OCI-LY1 (cell line): ENCODE results near the gene H3-3A.
A peak's percentile ranks its signal among the peaks of the same experiment; 100 is the strongest.

Experiments
- H2AFZ ChIP-seq: fragments of 200-600 bp; sonication (generic), shearing (Covaris generic); 2 replicates; pipeline ENCODE4 v1.6.0; 2014; ENCODE audit warnings: antibody characterized with exemption, mild to moderate bottlenecking, low read length
- H3F3A ChIP-seq: fragments of 200-600 bp; sonication (generic), shearing (Covaris generic); 2 replicates; pipeline ENCODE4 v1.6.0; 2014; ENCODE audit warnings: mild to moderate bottlenecking, antibody characterized with exemption, low read length, moderate library complexity; ENCODE audit not compliant: insufficient read depth
- H3K27ac ChIP-seq: fragments of 200-600 bp; sonication (generic); 2 replicates; pipeline ENCODE4 v1.5.1; 2014; ENCODE audit warnings: low read length, mixed run types, mild to moderate bottlenecking, low read depth; ENCODE audit not compliant: poor library complexity, severe bottlenecking
- H3K27me3 ChIP-seq: fragments of 200-600 bp; sonication (generic); 2 replicates; pipeline ENCODE4 v1.6.0; 2014; ENCODE audit warnings: antibody characterized with exemption, mild to moderate bottlenecking, low read length, moderate library complexity; ENCODE audit not compliant: insufficient read depth
- H3K36me3 ChIP-seq: fragments of 200-600 bp; sonication (generic); 2 replicates; pipeline ENCODE4 v1.6.1; 2014; ENCODE audit warnings: mild to moderate bottlenecking, antibody characterized with exemption, low read length, moderate library complexity, mixed read lengths; ENCODE audit not compliant: insufficient read depth
- H3K4me1 ChIP-seq: fragments of 200-600 bp; sonication (generic); 2 replicates; pipeline ENCODE4 v1.5.1; 2014; ENCODE audit warnings: mild to moderate bottlenecking, low read length, moderate library complexity; ENCODE audit not compliant: insufficient read depth, severe bottlenecking
- H3K4me2 ChIP-seq: fragments of 200-600 bp; sonication (generic), shearing (Covaris generic); 2 replicates; pipeline ENCODE4 v1.6.1; 2014; ENCODE audit warnings: low read length
- H3K4me3 ChIP-seq: fragments of 200-600 bp; sonication (generic); 2 replicates; pipeline ENCODE4 v1.5.1; 2014; ENCODE audit warnings: low read length, low read depth, mild to moderate bottlenecking, mixed read lengths; ENCODE audit not compliant: poor library complexity, severe bottlenecking
- H3K79me2 ChIP-seq: fragments of 200-600 bp; shearing (Covaris generic); 2 replicates; pipeline ENCODE4 v1.6.1; 2016; ENCODE audit warnings: mixed run types, low read length, mixed read lengths; ENCODE audit not compliant: insufficient read depth
- H3K9ac ChIP-seq: fragments of 200-600 bp; sonication (generic), shearing (Covaris generic); 2 replicates; pipeline ENCODE4 v1.6.1; 2014; ENCODE audit warnings: mild to moderate bottlenecking, low read length, mixed read lengths
- H3K9me2 ChIP-seq: fragments of 200-600 bp; sonication (generic), shearing (Covaris generic); 2 replicates; pipeline ENCODE4 v1.6.1; 2014; ENCODE audit warnings: low read depth, mild to moderate bottlenecking, low read length, mixed read lengths
- H3K9me3 ChIP-seq: fragments of 200-600 bp; shearing (Covaris generic); 2 replicates; pipeline ENCODE4 v1.6.1; 2014; ENCODE audit warnings: low read length, mixed read lengths
- H4K20me1 ChIP-seq: fragments of 200-600 bp; sonication (generic), shearing (Covaris generic); 2 replicates; pipeline ENCODE4 v1.6.0; 2016; ENCODE audit warnings: mild to moderate bottlenecking, low read length; ENCODE audit not compliant: insufficient read depth
- CTCF ChIP-seq: fragments of 200-600 bp; sonication (generic), shearing (Covaris generic); IDR thresholded peaks from 2 replicates; pipeline ENCODE4 v1.5.1; 2017; ENCODE audit warnings: mild to moderate bottlenecking, antibody characterized with exemption, low read length, moderate library complexity, mixed read lengths
- EZH2 ChIP-seq: fragments of 200-600 bp; sonication (generic), shearing (Covaris generic); IDR thresholded peaks from 2 replicates; pipeline ENCODE4 v1.8.0; 2017; ENCODE audit warnings: borderline replicate concordance, mixed run types, mild to moderate bottlenecking, antibody characterized with exemption, low read length, moderate library complexity, mixed read lengths

Gene H3-3A

GRCh38 chr1:226062558-226063223, at the start of gene H3-3A:
Gene H3-3A (plus strand): TSS chr1:226062716. CDS start chr1:226064352, 1,636 bp downstream.
- Histone ChIP-seq H3F3A (no peaks in the 10 kb centered on the region), H3K4me1 (peaks cover 37% of the 10 kb centered on the region), H4K20me1 (peaks cover 16% of the 10 kb centered on the region), H3K36me3 (peaks cover 45% of the 10 kb centered on the region), H3K4me2 (peak within 1 kb of the TSS; percentile 99), H3K9ac (peak within 1 kb of the TSS; percentile 98), H3K79me2 (peaks cover 48% of the 10 kb centered on the region), H3K9me2 (no peaks in the 10 kb centered on the region), H3K9me3 (no peaks in the 10 kb centered on the region), H3K27me3 (no peaks in the 10 kb centered on the region), H3K27ac (peak within 1 kb of the TSS; percentile 95), H3K4me3 (peak within 1 kb of the TSS; percentile 93), H2AFZ (peak within 1 kb of the TSS; percentile 21; the same call in 1 of the 2 replicates)
- TF ChIP-seq EZH2, result no peak

- H3K27me3 ChIP-seq, result no peaks in the 10 kb centered on the region; the same call in 1 of the 2 replicates
- no peaks in the 10 kb centered on the region for H3K9me2 ChIP-seq
- no peaks in the 10 kb centered on the region for H3F3A ChIP-seq
- H3K4me3 ChIP-seq, result no peak overlapping the region
- H3K4me1 ChIP-seq, result no peaks in the 10 kb centered on the region
- H3K79me2 ChIP-seq, result no peaks in the 10 kb centered on the region
- no peaks in the 10 kb centered on the region for H4K20me1 ChIP-seq
- H2AFZ ChIP-seq, result no peak overlapping the region
- TF ChIP-seq EZH2 (no peak), CTCF (no peak)
- H3K4me2 ChIP-seq, result no peak overlapping the region
- H3K36me3 ChIP-seq, result no peaks in the 10 kb centered on the region
- no peaks in the 10 kb centered on the region for H3K9me3 ChIP-seq
- no peak overlapping the region for H3K27ac ChIP-seq
- no peak overlapping the region for H3K9ac ChIP-seq
These were observed 45.4 kb upstream of the H3-3A start for GRCh38 chr1:226017070-226017469.

- Histone ChIP-seq H3K9ac (no peak overlapping the region), H3K79me2 (no peaks in the 10 kb centered on the region), H3K27ac (no peak overlapping the region), H3K36me3 (no peaks in the 10 kb centered on the region), H3K4me2 (no peak overlapping the region), H3K9me3 (no peaks in the 10 kb centered on the region), H2AFZ (no peak overlapping the region), H3K4me3 (no peak overlapping the region), H3K9me2 (no peaks in the 10 kb centered on the region), H3K27me3 (no peaks in the 10 kb centered on the region; the same call in 1 of the 2 replicates), H3K4me1 (no peaks in the 10 kb centered on the region), H4K20me1 (no peaks in the 10 kb centered on the region), H3F3A (no peaks in the 10 kb centered on the region)
- TF ChIP-seq CTCF (no peak), EZH2 (no peak)
These were observed 42.9 kb upstream of the H3-3A start for GRCh38 chr1:226019572-226019971.

GRCh38 chr1:226021401-226021800, 41.1 kb upstream of the H3-3A start:
- TF ChIP-seq EZH2, result no peak
- no peak for TF ChIP-seq CTCF
- Histone ChIP-seq H4K20me1 (no peaks in the 10 kb centered on the region), H3K36me3 (no peaks in the 10 kb centered on the region), H3F3A (no peaks in the 10 kb centered on the region), H3K4me3 (no peak overlapping the region), H3K4me1 (no peaks in the 10 kb centered on the region), H2AFZ (no peak overlapping the region), H3K27ac (no peak overlapping the region), H3K9me3 (no peaks in the 10 kb centered on the region), H3K27me3 (no peaks in the 10 kb centered on the region; the same call in 1 of the 2 replicates), H3K9ac (no peak overlapping the region), H3K4me2 (no peak overlapping the region), H3K79me2 (no peaks in the 10 kb centered on the region), H3K9me2 (no peaks in the 10 kb centered on the region)
